Germinal center (tissue), 1 donor: ENCODE results near the gene CEACAM21.

Experiments used
- DNase-seq: peaks from one replicate; pipeline ENCODE4 v3.0.0; 2012; ENCODE audit warnings: mixed read lengths, low spot score

Gene CEACAM21

DNA sequence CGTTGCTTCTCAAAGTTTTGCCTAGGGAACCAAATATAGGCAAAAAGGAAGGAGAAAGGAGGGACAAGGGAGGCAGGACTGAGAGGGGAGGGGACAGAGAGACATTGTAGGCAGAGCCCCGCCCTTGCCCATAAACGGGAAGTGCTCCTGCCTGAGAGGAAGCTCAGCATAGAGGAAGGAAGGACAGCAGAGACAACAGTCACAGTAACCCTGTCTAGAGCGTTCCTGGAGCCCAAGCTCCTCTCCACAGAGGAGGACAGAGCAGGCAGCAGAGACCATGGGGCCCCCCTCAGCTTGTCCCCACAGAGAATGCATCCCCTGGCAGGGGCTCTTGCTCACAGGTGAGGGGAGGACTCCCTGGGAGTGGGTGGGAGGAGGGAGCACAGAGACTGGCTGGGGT, at the start of gene CEACAM21:
Gene CEACAM21 (plus strand): TSS at position 169 of the 400 bp plus-strand sequence. CDS start 109 bp downstream, at position 278.
- peak; percentile 78 for DNase-seq

DNA sequence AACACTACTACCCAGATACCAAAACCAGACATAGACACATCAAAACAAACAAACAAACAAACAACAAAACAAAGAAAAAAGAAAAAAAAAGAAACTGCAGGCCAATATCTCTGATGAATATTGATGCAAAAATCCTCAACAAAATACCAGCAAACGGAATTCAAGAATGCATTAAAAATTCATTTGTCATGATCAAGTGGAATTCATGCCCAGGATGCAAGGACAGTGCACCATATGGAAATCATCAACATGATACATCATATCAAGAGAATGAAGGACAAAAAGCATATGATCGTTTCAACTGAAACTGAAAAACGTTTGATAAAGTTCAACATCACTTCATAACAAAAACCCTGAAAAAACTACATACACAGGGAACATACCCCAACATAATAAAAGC, 48.9 kb upstream of the CEACAM21 start:
- DNase-seq, result no peak

DNA sequence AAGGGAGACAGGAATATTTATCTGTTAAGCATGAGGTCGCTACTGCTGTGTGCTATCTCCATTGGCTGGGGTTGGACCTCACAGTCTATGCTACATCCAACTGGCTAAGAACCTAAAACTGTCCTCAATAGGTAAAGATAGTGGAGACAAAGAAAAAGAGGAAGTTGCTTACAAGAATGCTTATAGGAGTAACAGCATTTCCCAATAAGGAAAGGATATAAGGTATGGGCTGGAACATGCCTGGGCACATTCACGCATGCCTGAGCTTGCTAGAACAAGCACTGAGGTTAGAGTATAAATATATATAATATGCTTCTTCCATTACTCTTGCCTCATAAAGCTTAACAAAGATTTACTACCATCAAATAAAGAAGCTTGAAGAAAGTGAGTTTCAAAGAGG, 47.9 kb upstream of the CEACAM21 start:
- DNase-seq, result no peak

DNA sequence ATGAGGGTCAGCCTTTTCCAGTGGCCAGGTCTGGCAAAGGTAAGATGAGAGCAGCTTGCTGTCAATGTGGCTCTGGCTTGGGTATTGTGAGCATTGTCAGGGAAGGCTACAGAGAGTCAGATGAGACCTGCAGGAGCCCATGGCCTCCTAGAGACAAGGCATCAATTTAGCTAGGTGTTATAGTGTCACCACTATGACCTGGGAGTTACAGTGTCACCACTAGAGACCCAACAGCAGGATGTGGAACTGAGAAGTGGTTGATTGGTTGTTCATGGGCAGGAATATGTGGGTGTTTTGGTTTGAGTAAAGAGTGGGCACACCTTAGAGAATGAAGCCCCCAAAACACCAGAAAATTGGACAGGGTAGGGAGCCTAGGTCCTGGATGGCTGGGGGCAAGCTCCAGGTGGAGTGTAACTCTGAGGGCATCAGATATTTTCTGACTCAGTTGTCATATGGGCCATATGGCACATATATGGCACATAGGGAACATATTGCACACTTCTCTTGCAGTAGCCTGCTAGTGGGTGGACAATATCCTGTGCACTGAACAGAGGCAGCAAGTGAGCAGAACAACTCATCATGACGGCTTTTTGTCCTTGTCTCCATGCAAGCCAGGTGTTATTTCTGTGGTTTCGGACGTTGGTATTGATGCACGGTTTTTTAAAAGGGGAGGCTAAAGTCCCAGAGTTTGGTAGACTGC, 46.3 kb upstream of the CEACAM21 start:
- DNase-seq, result no peak

DNA sequence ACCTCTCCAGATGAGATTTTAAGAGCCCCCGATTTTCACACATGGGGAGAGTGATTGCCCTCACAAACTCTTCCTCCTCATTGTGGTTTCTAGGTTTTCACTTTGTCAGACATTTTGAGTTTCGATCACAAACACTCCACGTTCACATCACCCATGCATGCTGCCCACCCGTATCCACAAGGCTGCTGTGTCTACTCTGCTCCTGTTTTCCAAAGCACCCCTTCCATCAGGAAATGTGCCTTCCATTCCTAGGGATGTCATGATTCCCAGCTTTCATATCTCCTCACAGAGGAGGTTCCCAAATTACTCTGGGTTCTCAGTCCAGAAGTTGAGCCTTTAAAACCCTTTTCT, 45.8 kb upstream of the CEACAM21 start:
- DNase-seq, result no peak

DNA sequence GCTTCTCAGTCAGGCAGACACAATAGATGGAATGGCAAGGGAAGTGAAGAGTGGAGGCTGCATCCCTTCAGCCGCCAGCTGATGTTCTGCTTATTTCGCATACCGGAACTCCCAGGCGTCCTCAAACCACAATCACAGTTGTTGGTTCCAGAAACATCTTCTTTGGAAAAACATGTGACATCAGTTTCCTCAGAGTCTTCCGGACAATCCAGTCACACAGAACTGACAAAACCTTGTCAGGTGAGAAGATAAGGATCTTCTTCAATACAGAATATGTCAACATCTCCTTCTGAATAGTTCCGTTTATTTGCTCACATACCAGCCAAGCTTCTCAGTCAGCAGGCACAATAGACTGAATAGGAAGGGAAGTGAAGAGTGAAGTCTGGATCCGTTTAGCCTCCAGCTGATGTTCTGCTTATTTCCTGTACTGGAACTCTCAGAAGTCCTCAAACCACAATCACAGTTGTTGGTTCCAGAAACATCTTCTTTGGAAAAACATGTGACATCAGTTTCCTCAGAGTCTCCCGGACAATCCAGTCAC, 45.1 kb upstream of the CEACAM21 start:
- no peak for DNase-seq

DNA sequence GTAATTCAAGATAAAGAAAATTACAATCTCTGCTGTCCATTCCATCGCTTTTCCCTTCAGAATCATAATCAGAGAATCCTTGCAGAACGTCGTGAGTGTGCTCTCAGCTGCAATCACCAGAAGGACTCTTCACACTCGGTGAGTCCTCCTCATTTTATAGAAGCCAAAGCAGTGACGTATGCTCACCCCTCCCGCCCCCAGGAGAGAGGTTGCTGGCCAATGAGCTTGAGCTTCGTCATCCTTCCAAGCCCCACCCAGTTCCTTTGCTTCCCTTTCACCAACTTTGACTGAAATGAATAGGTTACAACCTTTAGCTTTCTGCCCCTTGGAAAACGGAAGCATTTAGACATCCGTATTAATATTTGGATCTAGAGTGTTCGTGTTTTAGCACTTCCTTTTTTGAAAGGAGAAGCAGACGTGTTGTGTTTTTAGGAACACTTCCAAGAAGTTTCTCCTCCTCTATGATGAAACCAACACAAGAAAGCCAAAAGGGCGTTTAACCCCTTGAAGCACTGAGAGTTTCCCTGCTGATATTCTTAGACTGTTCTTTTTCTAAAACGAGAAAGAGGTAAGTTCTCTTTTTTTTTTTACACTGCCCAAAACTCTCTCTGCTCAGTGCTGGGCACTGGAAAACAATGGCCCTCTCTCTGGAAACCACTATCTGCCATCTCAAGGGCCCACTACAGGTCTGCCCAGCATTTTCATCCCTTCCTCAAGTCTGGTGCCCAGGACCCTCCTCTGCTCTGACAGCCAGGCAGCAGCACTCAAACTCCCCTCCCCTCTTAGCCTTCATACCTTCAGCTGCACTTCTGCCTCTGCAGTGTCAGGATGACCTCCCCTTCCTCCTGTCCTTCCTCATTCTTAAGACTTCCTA, 44.3 kb upstream of the CEACAM21 start:
- peak; percentile 93 for DNase-seq

DNA sequence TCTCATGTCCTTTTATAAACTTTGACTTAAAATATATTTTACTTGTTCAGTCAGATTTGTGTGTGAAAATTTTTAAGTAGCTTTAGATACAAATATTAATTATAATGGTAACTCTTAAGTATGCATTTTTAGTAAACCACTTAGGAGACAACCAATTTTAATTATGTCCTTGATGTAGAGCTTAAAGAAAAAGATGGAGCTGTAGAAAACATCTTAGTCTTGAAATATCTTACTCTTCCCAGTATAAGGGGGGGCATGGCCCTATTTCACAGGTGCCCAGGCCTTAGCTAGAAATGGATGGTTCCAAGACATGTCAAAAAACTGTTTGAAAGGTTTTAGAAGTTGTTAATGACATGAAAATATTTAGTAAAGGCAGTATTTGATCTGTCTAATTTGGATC, 43.4 kb upstream of the CEACAM21 start:
- DNase-seq, result no peak

DNA sequence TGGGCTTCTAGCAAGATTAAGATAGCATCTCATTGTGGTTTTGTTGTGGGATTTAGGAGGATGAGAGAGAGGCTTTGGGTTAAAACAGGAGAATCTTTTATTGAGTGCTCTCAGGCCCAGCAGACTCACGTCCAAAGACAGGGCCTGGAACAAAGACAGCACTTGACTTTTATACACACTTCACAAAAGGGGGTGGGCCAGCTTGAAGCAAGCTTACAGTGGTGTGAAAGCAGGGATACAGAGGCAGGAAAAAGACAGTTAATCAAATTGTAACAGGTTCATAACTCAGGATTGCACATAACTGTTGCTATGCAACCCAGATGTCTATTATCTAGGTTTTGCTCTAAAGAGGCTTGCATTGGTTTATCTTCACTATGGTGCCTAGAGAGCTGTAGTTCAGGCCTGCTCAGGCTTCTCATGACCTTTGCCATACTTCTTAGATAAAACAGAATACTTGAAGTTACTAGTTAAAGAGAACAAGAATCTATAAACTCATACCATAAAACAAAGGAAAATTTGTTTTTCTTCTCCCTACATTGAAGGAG, 42.2 kb upstream of the CEACAM21 start:
- no peak for DNase-seq

DNA sequence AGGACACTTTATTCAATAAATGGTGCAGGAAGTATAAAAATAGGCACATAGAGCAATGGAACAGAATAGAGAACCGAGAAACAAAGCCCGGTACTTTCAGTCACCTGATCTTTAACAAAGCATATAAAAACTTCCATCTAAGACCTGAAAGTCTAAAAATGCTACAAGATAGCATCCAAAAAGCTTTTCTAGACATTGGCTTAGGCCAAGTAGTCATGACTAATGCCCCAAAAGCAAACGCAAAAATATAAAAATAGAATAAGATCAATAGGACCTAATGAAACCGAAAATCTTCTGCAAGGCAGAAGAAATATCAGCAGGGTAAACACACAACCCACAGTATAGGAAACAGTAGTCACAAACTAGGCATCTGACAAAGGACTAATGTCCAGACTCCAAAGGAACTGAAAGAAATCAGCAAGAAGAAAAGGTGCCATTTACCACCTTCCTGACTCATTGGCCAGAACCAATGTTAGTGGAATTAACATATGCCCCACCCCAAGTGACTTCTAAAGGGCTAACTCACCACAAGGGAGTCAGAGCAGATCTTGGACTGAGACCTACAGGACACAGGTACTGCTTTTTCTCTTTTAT, 40.8 kb upstream of the CEACAM21 start:
- DNase-seq, result no peak

DNA sequence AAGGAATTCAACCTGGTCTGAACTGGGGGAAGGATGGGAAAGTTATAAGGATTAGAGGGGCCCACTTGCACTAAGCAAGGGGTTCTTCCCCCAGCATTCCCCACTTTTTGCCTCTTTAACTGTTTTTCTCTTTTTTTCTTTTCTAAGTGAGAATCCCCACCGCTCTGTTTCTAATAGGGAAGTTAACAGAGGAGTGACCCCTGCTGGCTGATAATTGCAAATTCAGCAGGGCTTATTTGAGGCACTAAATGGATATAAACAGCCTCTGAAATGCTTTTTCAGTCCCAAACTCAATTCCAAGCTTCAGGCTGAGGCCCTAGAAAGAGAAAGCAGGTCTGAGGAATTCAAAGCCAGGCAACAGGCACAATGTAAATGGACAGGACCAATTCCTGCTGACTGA, 38.2 kb upstream of the CEACAM21 start:
- no peak for DNase-seq

DNA sequence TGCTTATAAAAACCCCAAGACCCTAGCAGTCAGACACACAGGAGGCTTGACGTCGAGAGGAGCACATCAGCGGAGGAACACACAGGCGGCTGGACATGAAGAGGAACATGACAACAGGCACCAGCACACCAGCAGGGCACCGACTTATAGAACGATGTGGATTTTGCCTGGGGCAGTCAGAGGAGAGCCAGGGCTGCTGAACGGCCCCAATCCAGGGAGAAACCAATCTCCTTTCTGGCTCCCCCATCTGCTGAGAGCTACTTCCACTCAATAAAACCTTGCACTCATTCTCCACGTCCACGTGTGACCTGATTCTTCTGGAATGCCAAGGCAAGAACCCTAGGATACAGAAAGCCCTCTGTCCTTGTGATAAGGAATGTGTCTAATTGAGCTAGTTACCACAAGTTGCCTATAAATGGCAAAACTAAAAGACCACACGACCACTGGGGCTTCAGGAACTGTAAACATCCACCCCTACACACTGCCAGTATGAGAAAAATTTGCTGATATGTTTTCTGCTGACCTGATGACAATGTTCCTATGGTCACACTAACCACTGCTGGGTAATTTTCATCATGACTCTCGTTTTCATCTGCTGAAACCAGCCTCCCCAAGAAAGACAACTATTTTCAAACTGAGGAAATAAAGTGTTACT, 35.8 kb upstream of the CEACAM21 start:
- DNase-seq, result no peak

DNA sequence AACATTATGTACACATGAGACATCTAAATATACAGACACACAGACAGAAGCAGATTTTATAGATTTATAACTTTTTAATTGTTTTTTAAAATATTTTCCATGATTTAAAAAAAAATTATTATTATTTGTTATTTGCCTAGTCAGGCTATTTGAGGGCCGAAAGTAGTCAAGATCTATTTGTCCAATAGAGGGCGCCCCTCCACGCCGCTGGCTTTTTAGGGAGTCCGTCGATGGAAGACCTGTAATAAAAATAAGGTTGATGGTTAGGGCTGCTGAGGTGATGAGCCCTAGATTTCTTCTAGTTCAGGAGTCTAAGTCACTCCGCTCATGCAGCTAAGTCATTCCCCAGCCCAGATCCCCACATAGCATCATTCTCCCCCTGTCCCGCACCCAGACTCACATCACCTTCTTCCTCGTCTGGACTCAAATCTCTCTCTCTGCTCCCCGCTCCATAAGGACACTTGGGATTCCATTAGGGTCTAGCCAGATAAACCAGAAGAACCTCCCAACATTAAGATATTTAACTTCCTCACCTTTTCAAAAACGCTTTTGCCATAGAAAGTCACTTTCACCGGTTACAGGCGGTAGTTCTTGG, 33.9 kb upstream of the CEACAM21 start:
- peak; percentile 56 for DNase-seq

DNA sequence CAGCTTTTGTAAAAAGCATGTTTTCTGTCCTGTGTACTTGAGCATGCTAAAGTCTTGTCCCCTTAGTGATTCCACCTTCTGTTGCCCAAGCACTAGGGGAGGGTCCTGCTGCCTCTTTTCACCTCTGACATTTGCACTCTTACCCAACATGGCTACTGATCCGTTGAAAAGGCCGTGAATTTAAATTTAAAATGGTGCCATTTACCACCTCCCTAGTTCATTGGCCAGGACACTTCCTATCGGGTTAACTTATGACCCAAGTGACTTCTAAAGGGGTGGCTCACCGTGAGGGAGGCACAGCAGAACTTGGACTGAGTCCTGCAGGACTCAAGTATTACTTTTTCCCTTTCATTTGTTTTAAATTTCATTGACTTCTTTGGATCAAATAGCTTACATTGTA, 33.3 kb upstream of the CEACAM21 start:
- no peak for DNase-seq

DNA sequence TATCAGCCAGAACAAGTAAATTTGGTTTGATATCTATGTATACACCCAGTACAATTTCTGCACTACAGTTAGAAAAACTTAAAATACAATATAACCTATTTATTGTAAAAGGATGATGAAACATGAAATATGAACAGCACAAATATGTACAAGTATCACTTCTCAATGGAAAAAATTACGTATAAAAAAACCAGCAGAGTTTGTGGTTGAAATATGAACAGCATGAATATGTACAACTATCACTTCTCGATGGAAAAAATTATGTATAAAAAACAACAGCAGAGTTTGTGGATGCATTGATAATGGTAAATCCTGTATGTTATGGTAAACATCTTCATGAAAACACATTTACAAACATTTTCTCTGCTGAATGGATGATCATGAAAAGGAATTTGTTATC, 32.4 kb upstream of the CEACAM21 start:
- DNase-seq, result no peak

DNA sequence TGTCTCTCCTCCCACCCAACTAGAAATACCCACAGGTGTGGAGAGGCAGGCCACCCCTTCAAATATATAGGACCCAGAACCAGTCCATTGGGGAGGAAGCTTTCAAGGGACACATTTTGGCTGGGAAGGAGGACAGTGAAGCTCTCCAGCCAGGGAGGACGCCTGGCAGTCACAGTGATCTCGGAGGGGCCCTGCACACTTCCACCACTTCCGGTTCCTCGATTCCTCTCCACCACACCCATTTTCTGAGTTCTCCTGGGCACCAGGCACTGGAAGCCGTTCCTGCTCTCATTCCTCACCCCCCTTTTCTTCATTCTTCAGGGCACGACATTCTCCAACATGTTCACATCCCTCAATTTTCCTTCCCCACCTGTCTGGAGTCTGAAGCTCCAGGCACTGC, 30.4 kb upstream of the CEACAM21 start:
- DNase-seq, result no peak

DNA sequence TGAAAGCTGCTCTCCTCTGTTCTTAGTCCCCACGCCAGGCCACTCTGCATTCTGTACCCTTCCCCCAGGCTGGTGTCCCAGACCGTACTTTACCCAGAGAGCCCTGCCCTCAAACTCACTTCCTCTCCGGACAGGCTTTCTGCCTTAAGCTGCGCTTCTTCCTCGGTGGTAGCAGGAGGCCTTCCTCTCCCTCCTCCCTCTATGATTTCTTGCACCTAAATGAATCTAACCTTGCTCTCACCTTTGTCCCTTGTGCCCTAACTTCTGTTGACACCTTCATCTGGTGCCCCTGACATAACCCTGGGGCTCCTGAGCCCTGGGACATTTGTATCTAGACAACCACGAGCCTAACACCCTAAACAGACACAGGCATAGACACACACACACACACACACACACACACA, 29.6 kb upstream of the CEACAM21 start:
- DNase-seq, result peak; percentile 46

DNA sequence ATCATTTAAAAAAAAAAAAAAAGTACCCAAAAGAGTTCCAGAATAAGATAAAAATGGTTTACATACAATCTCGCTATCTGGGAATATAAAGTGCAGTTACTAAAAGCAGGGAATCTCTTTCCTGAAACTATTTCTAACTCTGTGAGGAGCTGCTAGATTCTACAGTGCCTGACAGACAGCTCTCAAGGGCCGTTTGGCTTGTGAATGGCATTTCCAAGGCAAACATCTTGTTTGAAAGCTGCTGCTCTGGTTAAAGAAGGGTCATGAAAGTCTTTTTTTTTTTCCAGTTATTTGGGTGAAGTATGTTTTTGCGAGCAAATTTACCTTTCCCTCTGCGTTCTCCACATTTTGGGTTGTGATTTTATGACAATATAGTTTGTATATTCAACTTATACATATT, 29.0 kb upstream of the CEACAM21 start:
- no peak for DNase-seq

DNA sequence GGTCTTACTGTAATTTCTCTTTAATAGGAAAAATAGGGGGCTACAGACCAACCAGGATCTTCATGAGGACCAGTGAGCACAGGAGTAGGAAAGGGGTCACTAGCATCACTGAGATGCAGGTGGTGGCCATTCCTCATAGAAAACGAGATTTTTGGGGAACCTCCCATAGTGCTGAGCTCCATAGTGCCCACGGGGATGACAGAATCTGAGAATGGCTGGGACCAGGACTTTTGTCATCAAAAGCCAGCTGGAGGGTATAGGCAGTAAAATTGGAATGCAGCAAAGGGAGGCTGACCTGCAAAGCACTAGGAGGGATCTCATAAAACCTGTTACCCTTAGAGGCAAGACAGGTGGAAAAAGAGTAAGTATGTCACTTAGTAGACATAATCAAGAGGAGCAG, 28.4 kb upstream of the CEACAM21 start:
- DNase-seq, result no peak

DNA sequence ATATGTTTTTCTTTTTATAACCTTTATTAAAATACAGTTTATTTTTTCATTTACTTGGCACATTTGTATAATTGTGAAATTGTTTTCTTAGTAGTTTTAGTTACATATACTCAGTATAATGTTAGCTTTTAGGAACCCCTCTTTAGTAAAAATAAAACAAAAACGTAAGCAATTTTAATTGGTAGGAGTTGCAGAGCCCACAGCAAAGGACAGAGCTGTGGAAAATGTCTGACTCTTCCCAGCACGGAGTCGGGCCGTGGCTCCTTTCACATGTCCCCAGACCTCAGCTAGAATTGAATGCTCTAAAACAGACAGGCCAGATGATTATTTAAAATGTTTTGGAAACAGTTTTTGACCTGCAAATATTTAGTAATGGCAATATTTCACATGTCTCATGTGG, 27.9 kb upstream of the CEACAM21 start:
- no peak for DNase-seq

DNA sequence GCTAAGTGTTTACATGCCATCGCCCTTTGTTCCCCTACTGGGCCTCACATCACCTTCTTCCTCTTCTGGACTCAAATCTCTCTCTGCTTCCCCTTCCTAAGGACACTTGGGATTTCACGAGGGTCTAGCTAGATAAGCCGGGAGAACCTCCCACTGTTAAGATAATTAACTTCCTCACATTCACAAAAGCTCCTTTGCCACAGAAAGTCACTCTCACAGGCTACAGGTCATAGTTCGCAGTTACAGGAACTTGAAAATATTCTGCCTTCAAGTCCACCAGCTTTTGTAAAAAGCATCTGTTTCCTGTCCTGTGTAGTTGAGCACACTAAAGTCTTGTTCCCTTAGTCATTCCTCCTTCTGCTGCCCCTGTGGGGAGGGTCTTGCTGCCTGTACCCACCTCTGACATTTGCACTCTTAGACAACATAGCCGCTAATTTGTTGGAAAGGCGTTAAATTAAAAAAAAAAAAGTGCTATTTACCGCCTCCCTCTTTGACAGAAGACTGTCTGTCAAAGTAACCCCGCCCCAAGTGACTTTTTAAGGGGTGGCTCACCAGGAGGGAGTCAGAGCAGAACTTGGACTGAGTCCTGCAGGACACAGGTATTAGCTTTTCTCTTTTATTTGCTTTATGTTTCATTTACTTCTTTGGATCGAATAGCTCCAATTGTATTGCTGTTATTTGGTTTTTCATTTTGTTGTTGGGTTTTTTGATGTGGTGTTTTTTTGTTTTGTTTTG, 26.8 kb upstream of the CEACAM21 start:
- peak; percentile 60 for DNase-seq
